ENCODE measurements around the gene BYSL.

The BYSL gene

DNA sequence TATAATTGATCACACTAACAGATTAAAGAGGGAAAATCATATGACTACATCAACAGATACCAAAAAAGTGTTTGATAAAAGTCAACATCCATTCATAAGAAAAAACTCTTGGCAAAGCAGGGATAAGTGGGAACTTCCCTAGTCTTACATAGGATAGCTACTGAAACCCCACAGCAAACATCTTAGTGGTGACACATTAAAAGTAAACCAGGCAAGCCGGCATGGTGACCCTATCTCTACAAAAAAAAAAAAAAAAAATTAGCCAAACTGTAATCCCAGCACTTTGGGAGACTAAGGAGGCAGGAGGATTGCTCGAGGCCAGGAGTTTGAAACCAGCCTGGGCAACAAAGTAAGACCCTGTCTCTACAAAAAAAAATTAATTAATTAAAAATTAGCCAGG lies 34.1 kb downstream of the BYSL start:
- no peak overlapping the region for H3K4me3 ChIP-seq (replicated peaks; ENCODE audit: low read depth, low read length)
- H3K36me3 ChIP-seq (ENCODE audit: control insufficient read depth, insufficient read depth, low read length), result no peaks in the 10 kb centered on the region
- TF ChIP-seq, protein P1, sequence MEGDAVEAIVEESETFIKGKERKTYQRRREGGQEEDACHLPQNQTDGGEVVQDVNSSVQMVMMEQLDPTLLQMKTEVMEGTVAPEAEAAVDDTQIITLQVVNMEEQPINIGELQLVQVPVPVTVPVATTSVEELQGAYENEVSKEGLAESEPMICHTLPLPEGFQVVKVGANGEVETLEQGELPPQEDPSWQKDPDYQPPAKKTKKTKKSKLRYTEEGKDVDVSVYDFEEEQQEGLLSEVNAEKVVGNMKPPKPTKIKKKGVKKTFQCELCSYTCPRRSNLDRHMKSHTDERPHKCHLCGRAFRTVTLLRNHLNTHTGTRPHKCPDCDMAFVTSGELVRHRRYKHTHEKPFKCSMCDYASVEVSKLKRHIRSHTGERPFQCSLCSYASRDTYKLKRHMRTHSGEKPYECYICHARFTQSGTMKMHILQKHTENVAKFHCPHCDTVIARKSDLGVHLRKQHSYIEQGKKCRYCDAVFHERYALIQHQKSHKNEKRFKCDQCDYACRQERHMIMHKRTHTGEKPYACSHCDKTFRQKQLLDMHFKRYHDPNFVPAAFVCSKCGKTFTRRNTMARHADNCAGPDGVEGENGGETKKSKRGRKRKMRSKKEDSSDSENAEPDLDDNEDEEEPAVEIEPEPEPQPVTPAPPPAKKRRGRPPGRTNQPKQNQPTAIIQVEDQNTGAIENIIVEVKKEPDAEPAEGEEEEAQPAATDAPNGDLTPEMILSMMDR (IDR thresholded peaks at IDR 0.05; ENCODE audit: insufficient read depth, low read length, poor library complexity, severe bottlenecking), result no peak
- no peaks in the 10 kb centered on the region for H3K27me3 ChIP-seq (replicated peaks; ENCODE audit: control insufficient read depth, insufficient read depth, low read length)
- no peak for DNase-seq (ENCODE audit: extremely low read depth, insufficient read length)

DNA sequence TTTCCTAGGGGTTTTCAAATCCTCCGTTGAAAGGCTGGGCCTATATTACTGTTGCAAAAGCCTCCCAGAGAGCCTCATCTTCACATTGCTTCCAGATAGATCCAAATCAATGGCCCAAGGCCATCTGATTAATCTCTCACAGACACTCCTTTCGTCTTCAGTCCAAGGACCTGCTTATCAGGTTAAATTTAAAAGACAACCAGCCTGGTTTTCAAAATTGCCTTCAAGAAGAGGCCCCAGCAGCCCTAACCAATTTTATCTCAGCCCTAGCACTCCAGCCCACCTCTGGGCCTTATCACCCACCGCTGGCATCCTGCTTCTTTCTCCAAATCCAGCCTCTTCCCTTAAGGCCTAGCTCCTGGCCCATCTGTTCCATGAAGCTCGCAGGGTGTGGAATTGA lies 35.8 kb downstream of the BYSL start:
- TF ChIP-seq, protein P1 (IDR thresholded peaks at IDR 0.05; ENCODE audit: insufficient read depth, low read length, poor library complexity, severe bottlenecking), result no peak
- no peak for DNase-seq (ENCODE audit: extremely low read depth, insufficient read length)
- Histone ChIP-seq H3K4me3 (replicated peaks; ENCODE audit: low read depth, low read length) (no peak overlapping the region), H3K27me3 (replicated peaks; ENCODE audit: control insufficient read depth, insufficient read depth, low read length) (no peaks in the 10 kb centered on the region), H3K36me3 (ENCODE audit: control insufficient read depth, insufficient read depth, low read length) (no peaks in the 10 kb centered on the region)

DNA sequence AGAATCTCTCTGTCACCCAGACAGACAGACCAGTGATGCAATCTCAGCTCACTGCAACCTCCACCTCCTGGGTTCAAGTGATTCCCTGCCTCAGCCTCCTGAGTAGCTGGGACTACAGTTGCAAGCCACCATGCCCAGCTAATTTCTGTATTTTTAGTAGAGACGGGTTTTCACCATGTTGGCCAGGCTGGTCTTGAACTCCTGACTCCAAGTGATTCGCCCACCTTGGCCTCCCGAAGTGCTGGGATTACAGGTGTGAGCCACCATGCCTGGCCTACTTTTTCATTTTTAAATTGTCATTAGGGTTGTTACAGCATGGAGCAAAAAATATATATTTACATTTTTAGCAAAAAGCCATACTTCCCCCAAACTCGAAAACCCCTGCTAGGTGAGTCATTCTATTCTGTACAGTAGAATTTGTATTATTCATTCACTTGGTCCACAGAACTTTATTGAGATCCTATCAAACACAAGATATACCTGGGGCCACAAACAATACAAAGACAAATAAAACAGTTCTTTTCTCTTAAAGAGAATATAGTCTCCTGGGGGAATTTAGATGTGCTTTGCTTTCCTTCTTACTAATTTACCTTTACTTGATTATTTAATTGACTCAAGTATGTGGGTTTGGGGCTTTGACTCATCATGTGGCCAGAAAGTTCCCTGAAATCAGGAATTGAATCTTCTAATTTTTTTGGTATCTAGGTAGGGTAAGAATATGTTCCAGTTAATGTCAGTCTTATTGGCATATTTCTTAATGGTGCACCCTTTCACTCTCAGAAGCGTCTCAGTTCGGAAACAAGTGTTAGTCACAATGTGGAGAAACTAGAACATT lies 36.9 kb downstream of the BYSL start:
- DNase-seq (ENCODE audit: extremely low read depth, insufficient read length), result no peak
- TF ChIP-seq, protein P1 (IDR thresholded peaks at IDR 0.05; ENCODE audit: insufficient read depth, low read length, poor library complexity, severe bottlenecking), result no peak
- H3K27me3 ChIP-seq (replicated peaks; ENCODE audit: control insufficient read depth, insufficient read depth, low read length), result no peaks in the 10 kb centered on the region
- H3K36me3 ChIP-seq (ENCODE audit: control insufficient read depth, insufficient read depth, low read length), result no peaks in the 10 kb centered on the region
- no peak overlapping the region for H3K4me3 ChIP-seq (replicated peaks; ENCODE audit: low read depth, low read length)

DNA sequence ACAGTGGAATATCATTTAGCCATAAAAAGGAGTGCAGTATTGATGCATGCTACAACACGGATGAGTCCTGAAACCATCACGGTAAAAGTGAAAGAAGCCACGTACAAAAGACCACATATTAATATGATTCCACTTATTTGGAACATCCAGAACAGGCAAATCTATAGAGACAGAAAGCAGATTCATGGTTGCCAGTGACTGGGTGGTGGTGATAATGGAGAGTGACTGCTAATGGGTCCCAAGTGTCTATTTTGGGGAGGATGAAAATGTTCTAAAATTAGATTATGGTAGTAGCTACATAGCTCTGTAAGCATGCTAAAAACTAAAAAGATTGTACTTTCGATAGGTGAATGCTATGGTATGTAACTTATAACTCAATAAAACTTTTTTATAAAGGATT lies 38.7 kb downstream of the BYSL start:
- Histone ChIP-seq H3K4me3 (replicated peaks; ENCODE audit: low read depth, low read length) (no peak overlapping the region), H3K36me3 (ENCODE audit: control insufficient read depth, insufficient read depth, low read length) (no peaks in the 10 kb centered on the region), H3K27me3 (replicated peaks; ENCODE audit: control insufficient read depth, insufficient read depth, low read length) (no peaks in the 10 kb centered on the region)
- TF ChIP-seq, protein P1 (IDR thresholded peaks at IDR 0.05; ENCODE audit: insufficient read depth, low read length, poor library complexity, severe bottlenecking), result no peak
- DNase-seq (ENCODE audit: extremely low read depth, insufficient read length), result no peak

DNA sequence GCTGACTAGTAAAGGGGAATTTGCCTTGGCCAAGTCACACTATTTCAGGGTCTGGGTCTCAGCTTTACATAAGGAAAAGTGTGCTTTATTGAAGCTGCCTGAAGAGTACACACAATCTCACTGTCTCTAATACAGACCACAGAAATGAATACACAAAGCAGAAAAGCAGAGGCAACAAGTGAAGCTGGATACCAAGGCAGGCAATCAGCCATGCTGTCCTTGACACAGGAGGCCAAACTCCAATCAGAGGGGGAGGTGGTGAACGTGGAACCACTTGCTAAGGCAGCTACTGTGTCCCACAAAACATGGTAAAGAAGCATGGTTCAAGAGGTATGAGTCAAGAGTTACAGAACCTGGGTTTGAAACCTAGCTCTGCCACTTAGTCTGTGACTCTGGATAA lies 42.1 kb downstream of the BYSL start:
- Histone ChIP-seq H3K4me3 (replicated peaks; ENCODE audit: low read depth, low read length) (no peak overlapping the region), H3K36me3 (ENCODE audit: control insufficient read depth, insufficient read depth, low read length) (no peaks in the 10 kb centered on the region), H3K27me3 (replicated peaks; ENCODE audit: control insufficient read depth, insufficient read depth, low read length) (no peaks in the 10 kb centered on the region)
- TF ChIP-seq, protein P1 (IDR thresholded peaks at IDR 0.05; ENCODE audit: insufficient read depth, low read length, poor library complexity, severe bottlenecking), result no peak
- DNase-seq (ENCODE audit: extremely low read depth, insufficient read length), result no peak
